Activated naive CD4-positive, alpha-beta T cell treated with anti-CD3 and anti-CD28 coated beads, Interleukin-2, amount 10 ng/mL, durations not matched to agents 7 days and 5 days (primary cell): ENCODE measurements around the gene ERCC6L2.

Source experiments
- CTCF ChIA-PET: fragments of 350-600 bp; sonication (Branson Sonifier 250); formaldehyde crosslinking; loops from one replicate; lab custom pipeline; 2021; ENCODE audit warnings: antibody characterized with exemption; lab: Charles Lee
- DNase-seq: peaks from one replicate; pipeline ENCODE4 v3.0.0-alpha.2; 2020
- H3K27ac Mint-ChIP-seq: one replicate; pipeline ENCODE4 v1.8.0; 2021; ENCODE audit warnings: mild to moderate bottlenecking, moderate library complexity, mixed read lengths
- H3K27me3 Mint-ChIP-seq: one replicate; pipeline ENCODE4 v1.8.0; 2021; ENCODE audit warnings: mild to moderate bottlenecking, mixed read lengths
- H3K36me3 Mint-ChIP-seq: one replicate; pipeline ENCODE4 v1.8.0; 2021; ENCODE audit warnings: mixed read lengths
- H3K4me1 Mint-ChIP-seq: one replicate; pipeline ENCODE4 v1.8.0; 2021; ENCODE audit warnings: mixed read lengths
- H3K4me3 Mint-ChIP-seq: one replicate; pipeline ENCODE4 v1.8.0; 2021; ENCODE audit warnings: mild to moderate bottlenecking, moderate library complexity, mixed read lengths
- H3K9me3 Mint-ChIP-seq: one replicate; pipeline ENCODE4 v1.8.0; 2021; ENCODE audit warnings: mixed read lengths

ERCC6L2 gene

DNA sequence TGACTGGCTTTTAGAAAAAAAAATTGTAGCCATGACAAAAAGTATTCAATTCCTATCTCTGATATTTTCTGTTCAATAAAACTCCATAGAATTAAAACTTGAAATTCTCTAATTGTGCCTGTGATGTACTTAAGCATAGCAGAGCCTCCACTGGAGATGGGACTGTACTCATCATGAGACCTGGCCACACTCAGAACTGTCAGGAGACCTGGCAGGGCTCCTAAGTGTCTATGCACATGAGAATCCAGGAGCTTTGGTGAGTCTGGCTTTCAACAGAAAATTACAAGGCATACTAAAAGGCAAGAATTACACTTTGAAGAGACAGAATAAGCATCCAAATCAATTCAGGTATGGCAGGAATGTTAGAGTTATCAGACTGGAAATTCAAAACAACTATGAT is 26.7 kb upstream of the ERCC6L2 start:
- Mint-ChIP-seq H3K27ac (no peak overlapping the region), H3K4me1 (peaks cover 8% of the 10 kb centered on the region), H3K9me3 (peaks cover 4% of the 10 kb centered on the region), H3K27me3 (no peaks in the 10 kb centered on the region), H3K4me3 (no peak overlapping the region), H3K36me3 (peaks cover 19% of the 10 kb centered on the region)
- no peak for DNase-seq
- CTCF ChIA-PET, result no interaction called here

GRCh38 chr9:95852059-95853032 is 23.1 kb upstream of the ERCC6L2 start:
- DNase-seq, result no peak
- CTCF ChIA-PET, result interaction anchor here (1.1 to 1.3 kb wide), 2 partner anchors 9 to 125 kb away, joined by 3 read pairs; no protein-coding TSS in a partner anchor
- peaks cover 8% of the 10 kb centered on the region for H3K4me1 Mint-ChIP-seq
- H3K27me3 Mint-ChIP-seq, result no peaks in the 10 kb centered on the region
- H3K36me3 Mint-ChIP-seq, result peaks cover 25% of the 10 kb centered on the region
- no peak overlapping the region for H3K4me3 Mint-ChIP-seq
- H3K9me3 Mint-ChIP-seq, result peaks cover 3% of the 10 kb centered on the region
- H3K27ac Mint-ChIP-seq, result no peak overlapping the region

- DNase-seq, result no peak
- CTCF ChIA-PET, result interaction anchor here (1.5 kb wide), 1 partner anchor 17 kb away, joined by 3 read pairs; no protein-coding TSS in a partner anchor
- Mint-ChIP-seq H3K4me3 (no peak overlapping the region), H3K27ac (no peak overlapping the region), H3K27me3 (no peaks in the 10 kb centered on the region), H3K9me3 (no peaks in the 10 kb centered on the region), H3K36me3 (peaks cover 10% of the 10 kb centered on the region), H3K4me1 (peaks cover 8% of the 10 kb centered on the region)
Measured at GRCh38 chr9:95854386-95855020, 21.0 kb upstream of the ERCC6L2 start.

- H3K4me1 Mint-ChIP-seq, result peaks cover 8% of the 10 kb centered on the region
- no peaks in the 10 kb centered on the region for H3K9me3 Mint-ChIP-seq
- CTCF ChIA-PET, result no interaction called here
- no peak overlapping the region for H3K27ac Mint-ChIP-seq
- no peaks in the 10 kb centered on the region for H3K27me3 Mint-ChIP-seq
- H3K4me3 Mint-ChIP-seq, result no peak overlapping the region
- peaks cover 9% of the 10 kb centered on the region for H3K36me3 Mint-ChIP-seq
- no peak for DNase-seq
Measured at GRCh38 chr9:95855961-95856360, 19.5 kb upstream of the ERCC6L2 start.

- CTCF ChIA-PET, result no interaction called here
Measured at GRCh38 chr9:95857124-95857523, 18.4 kb upstream of the ERCC6L2 start.

GRCh38 chr9:95857896-95858295 is 17.6 kb upstream of the ERCC6L2 start:
- H3K36me3 Mint-ChIP-seq, result peaks cover 18% of the 10 kb centered on the region
- H3K4me1 Mint-ChIP-seq, result peaks cover under 1% of the 10 kb centered on the region
- no peak overlapping the region for H3K27ac Mint-ChIP-seq
- H3K4me3 Mint-ChIP-seq, result no peak overlapping the region
- H3K9me3 Mint-ChIP-seq, result peaks cover 12% of the 10 kb centered on the region
- H3K27me3 Mint-ChIP-seq, result no peaks in the 10 kb centered on the region
- no peak for DNase-seq
- CTCF ChIA-PET, result no interaction called here

More at GRCh38 chr9:95857124-95857523, 18.4 kb upstream of the ERCC6L2 start:
- Mint-ChIP-seq H3K27me3 (no peaks in the 10 kb centered on the region), H3K4me1 (peaks cover 8% of the 10 kb centered on the region), H3K4me3 (no peak overlapping the region), H3K9me3 (peaks cover 7% of the 10 kb centered on the region), H3K36me3 (peaks cover 16% of the 10 kb centered on the region), H3K27ac (no peak overlapping the region)
- no peak for DNase-seq

GRCh38 chr9:95862343-95862742 is 13.1 kb upstream of the ERCC6L2 start:
- no peaks in the 10 kb centered on the region for H3K27me3 Mint-ChIP-seq
- H3K4me1 Mint-ChIP-seq, result no peaks in the 10 kb centered on the region
- no peak overlapping the region for H3K4me3 Mint-ChIP-seq
- peaks cover 21% of the 10 kb centered on the region for H3K9me3 Mint-ChIP-seq
- H3K36me3 Mint-ChIP-seq, result peaks cover 24% of the 10 kb centered on the region
- CTCF ChIA-PET, result no interaction called here
- no peak for DNase-seq
- no peak overlapping the region for H3K27ac Mint-ChIP-seq

GRCh38 chr9:95864852-95865580 is 10.5 kb upstream of the ERCC6L2 start:
- no peaks in the 10 kb centered on the region for H3K4me1 Mint-ChIP-seq
- H3K27me3 Mint-ChIP-seq, result no peaks in the 10 kb centered on the region
- H3K27ac Mint-ChIP-seq, result no peak overlapping the region
- H3K36me3 Mint-ChIP-seq, result peaks cover 31% of the 10 kb centered on the region
- CTCF ChIA-PET, result no interaction called here
- H3K4me3 Mint-ChIP-seq, result no peak overlapping the region
- H3K9me3 Mint-ChIP-seq, result peaks cover 21% of the 10 kb centered on the region
- DNase-seq, result no peak

DNA sequence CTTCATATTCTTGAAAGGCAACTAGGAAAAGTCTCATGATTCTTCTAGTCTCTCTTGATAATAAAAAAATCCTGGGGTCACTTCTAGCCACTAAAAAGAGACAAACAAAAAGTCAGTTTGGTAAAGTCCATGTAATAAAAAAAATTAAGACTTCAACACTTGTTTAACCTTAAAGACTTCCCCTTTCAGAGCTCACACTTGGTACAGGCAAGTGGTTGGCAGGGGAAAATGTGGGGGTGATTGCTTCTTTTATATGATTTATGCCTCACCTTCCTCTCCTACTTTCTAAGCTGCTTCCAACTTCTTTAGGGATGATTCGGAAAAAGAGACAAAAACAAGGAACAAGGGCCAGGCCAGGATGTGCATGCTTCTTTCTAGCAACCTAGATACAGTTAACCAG is 5.1 kb upstream of the ERCC6L2 start:
- Mint-ChIP-seq H3K27me3 (no peaks in the 10 kb centered on the region), H3K4me1 (peaks cover 21% of the 10 kb centered on the region), H3K4me3 (no peak overlapping the region), H3K36me3 (peaks cover 56% of the 10 kb centered on the region), H3K9me3 (peaks cover 7% of the 10 kb centered on the region), H3K27ac (no peak overlapping the region)
- DNase-seq, result no peak
- CTCF ChIA-PET, result interaction anchor here (1.2 kb wide), 1 partner anchor 347 kb away, joined by 3 read pairs; no protein-coding TSS in a partner anchor

GRCh38 chr9:95870906-95871305 is 4.6 kb upstream of the ERCC6L2 start:
- Mint-ChIP-seq H3K4me1 (peaks cover 21% of the 10 kb centered on the region), H3K9me3 (peaks cover 7% of the 10 kb centered on the region), H3K4me3 (no peak overlapping the region), H3K27ac (no peak overlapping the region), H3K27me3 (no peaks in the 10 kb centered on the region), H3K36me3 (peaks cover 56% of the 10 kb centered on the region)
- DNase-seq, result no peak
- CTCF ChIA-PET, result interaction anchor here (0.9 to 1.2 kb wide), 2 partner anchors 17 to 346 kb away, joined by 3 read pairs; no protein-coding TSS in a partner anchor

- no peak for DNase-seq
- CTCF ChIA-PET, result no interaction called here
Measured at GRCh38 chr9:95874303-95874988, 1.0 kb upstream of the ERCC6L2 start.

GRCh38 chr9:95874989-95875304 is 544 bp upstream of the ERCC6L2 start:
- no peak overlapping the region for H3K27ac Mint-ChIP-seq
- no peaks in the 10 kb centered on the region for H3K27me3 Mint-ChIP-seq
- peaks cover 26% of the 10 kb centered on the region for H3K4me1 Mint-ChIP-seq
- CTCF ChIA-PET, result no interaction called here
- no peak overlapping the region for H3K4me3 Mint-ChIP-seq
- peaks cover 9% of the 10 kb centered on the region for H3K9me3 Mint-ChIP-seq
- H3K36me3 Mint-ChIP-seq, result peaks cover 56% of the 10 kb centered on the region
- DNase-seq, result peak; percentile 68

More at GRCh38 chr9:95874303-95874988, 1.0 kb upstream of the ERCC6L2 start:
- no peak overlapping the region for H3K27ac Mint-ChIP-seq
- peaks cover 58% of the 10 kb centered on the region for H3K36me3 Mint-ChIP-seq
- H3K9me3 Mint-ChIP-seq, result peaks cover 9% of the 10 kb centered on the region
- H3K4me3 Mint-ChIP-seq, result no peak overlapping the region
- H3K4me1 Mint-ChIP-seq, result peaks cover 22% of the 10 kb centered on the region
- no peaks in the 10 kb centered on the region for H3K27me3 Mint-ChIP-seq

- peaks cover 31% of the 10 kb centered on the region for H3K4me1 Mint-ChIP-seq
- H3K9me3 Mint-ChIP-seq, result peaks cover 6% of the 10 kb centered on the region
- no peak for DNase-seq
- H3K27me3 Mint-ChIP-seq, result no peaks in the 10 kb centered on the region
- no peak overlapping the region for H3K27ac Mint-ChIP-seq
- H3K4me3 Mint-ChIP-seq, result no peak overlapping the region
- peaks cover 50% of the 10 kb centered on the region for H3K36me3 Mint-ChIP-seq
- CTCF ChIA-PET, result interaction anchor here (1.0 to 1.1 kb wide), 2 partner anchors 12 to 149 kb away, joined by 3 read pairs; no protein-coding TSS in a partner anchor
Measured at GRCh38 chr9:95876138-95876444, 600 bp downstream of the ERCC6L2 start.
